Measurements from ENCODE around the gene ANKRD40. TPM values are rescaled to one million over a fixed set of nuclear protein-coding genes. Genes with fewer than 3 reads are reported as not detected.

ANKRD40 gene
- total RNA-seq, 1 donor from 2014 or later = 41.1 TPM

DNA sequence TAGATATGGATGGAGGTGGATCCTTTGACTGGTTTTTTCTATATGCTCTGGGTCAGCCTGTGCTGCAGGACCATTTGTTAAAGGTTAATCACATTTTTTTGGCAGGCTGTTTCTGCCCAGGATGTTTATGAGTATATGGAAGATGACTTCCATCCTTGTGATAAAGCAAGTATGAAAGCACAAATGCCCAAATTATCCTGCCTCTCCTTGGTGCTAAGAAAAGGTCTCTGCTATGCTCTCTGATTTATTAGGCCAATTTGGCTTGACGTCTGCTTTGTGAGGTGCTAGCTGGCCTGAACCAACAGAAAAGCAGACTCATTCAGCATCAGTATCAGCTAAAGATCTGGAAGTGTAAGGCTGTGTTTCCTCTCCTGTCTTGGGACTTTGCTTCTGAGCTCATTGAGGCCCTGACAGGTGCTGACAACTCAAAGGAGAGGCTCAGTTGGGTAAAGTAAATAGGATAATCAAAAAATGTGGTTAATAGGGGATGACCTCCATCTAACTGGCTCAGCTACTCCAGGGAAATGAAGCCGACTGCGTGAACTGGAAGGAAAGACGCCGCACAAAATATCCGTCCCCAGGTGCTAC, 15.2 kb downstream of the ANKRD40 start:
- no peak overlapping the region for H3K27ac Mint-ChIP-seq (ENCODE audit: unreplicated experiment)
- H3K9me3 Mint-ChIP-seq (ENCODE audit: unreplicated experiment) = no peaks in the 10 kb centered on the region
- H3K4me1 Mint-ChIP-seq (ENCODE audit: unreplicated experiment) = peaks cover 32% of the 10 kb centered on the region
- H3K36me3 Mint-ChIP-seq (ENCODE audit: unreplicated experiment) = peaks cover 23% of the 10 kb centered on the region
- H3K27me3 Mint-ChIP-seq (ENCODE audit: unreplicated experiment) = no peaks in the 10 kb centered on the region
- no peak for DNase-seq (ENCODE audit: extremely low spot score, unreplicated experiment)
- TF ChIP-seq, protein P1, sequence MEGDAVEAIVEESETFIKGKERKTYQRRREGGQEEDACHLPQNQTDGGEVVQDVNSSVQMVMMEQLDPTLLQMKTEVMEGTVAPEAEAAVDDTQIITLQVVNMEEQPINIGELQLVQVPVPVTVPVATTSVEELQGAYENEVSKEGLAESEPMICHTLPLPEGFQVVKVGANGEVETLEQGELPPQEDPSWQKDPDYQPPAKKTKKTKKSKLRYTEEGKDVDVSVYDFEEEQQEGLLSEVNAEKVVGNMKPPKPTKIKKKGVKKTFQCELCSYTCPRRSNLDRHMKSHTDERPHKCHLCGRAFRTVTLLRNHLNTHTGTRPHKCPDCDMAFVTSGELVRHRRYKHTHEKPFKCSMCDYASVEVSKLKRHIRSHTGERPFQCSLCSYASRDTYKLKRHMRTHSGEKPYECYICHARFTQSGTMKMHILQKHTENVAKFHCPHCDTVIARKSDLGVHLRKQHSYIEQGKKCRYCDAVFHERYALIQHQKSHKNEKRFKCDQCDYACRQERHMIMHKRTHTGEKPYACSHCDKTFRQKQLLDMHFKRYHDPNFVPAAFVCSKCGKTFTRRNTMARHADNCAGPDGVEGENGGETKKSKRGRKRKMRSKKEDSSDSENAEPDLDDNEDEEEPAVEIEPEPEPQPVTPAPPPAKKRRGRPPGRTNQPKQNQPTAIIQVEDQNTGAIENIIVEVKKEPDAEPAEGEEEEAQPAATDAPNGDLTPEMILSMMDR (IDR thresholded peaks at IDR 0.05) = no peak
- H3K4me3 Mint-ChIP-seq (ENCODE audit: unreplicated experiment) = no peak overlapping the region

GRCh38 chr17:50691550-50692447, 15.9 kb downstream of the ANKRD40 start:
- peaks cover 17% of the 10 kb centered on the region for H3K36me3 Mint-ChIP-seq (ENCODE audit: unreplicated experiment)
- H3K4me3 Mint-ChIP-seq (ENCODE audit: unreplicated experiment) = no peak overlapping the region
- no peaks in the 10 kb centered on the region for H3K9me3 Mint-ChIP-seq (ENCODE audit: unreplicated experiment)
- TF ChIP-seq, protein P1 (IDR thresholded peaks at IDR 0.05) = no peak
- H3K4me1 Mint-ChIP-seq (ENCODE audit: unreplicated experiment) = peaks cover 34% of the 10 kb centered on the region
- H3K27ac Mint-ChIP-seq (ENCODE audit: unreplicated experiment) = no peak overlapping the region
- H3K27me3 Mint-ChIP-seq (ENCODE audit: unreplicated experiment) = no peaks in the 10 kb centered on the region
- no peak for DNase-seq (ENCODE audit: extremely low spot score, unreplicated experiment)

GRCh38 chr17:50690887-50691549, 16.7 kb downstream of the ANKRD40 start:
- no peak for DNase-seq (ENCODE audit: extremely low spot score, unreplicated experiment)
- no peak overlapping the region for H3K4me3 Mint-ChIP-seq (ENCODE audit: unreplicated experiment)
- no peak overlapping the region for H3K27ac Mint-ChIP-seq (ENCODE audit: unreplicated experiment)
- no peaks in the 10 kb centered on the region for H3K27me3 Mint-ChIP-seq (ENCODE audit: unreplicated experiment)
- TF ChIP-seq, protein P1 (IDR thresholded peaks at IDR 0.05) = no peak
- H3K9me3 Mint-ChIP-seq (ENCODE audit: unreplicated experiment) = no peaks in the 10 kb centered on the region
- peaks cover 11% of the 10 kb centered on the region for H3K36me3 Mint-ChIP-seq (ENCODE audit: unreplicated experiment)
- H3K4me1 Mint-ChIP-seq (ENCODE audit: unreplicated experiment) = peaks cover 38% of the 10 kb centered on the region

GRCh38 chr17:50689956-50690886, 17.5 kb downstream of the ANKRD40 start:
- no peak overlapping the region for H3K27ac Mint-ChIP-seq (ENCODE audit: unreplicated experiment)
- H3K27me3 Mint-ChIP-seq (ENCODE audit: unreplicated experiment) = no peaks in the 10 kb centered on the region
- TF ChIP-seq, protein P1 (IDR thresholded peaks at IDR 0.05) = no peak
- no peak overlapping the region for H3K4me3 Mint-ChIP-seq (ENCODE audit: unreplicated experiment)
- H3K4me1 Mint-ChIP-seq (ENCODE audit: unreplicated experiment) = peaks cover 38% of the 10 kb centered on the region
- H3K9me3 Mint-ChIP-seq (ENCODE audit: unreplicated experiment) = no peaks in the 10 kb centered on the region
- H3K36me3 Mint-ChIP-seq (ENCODE audit: unreplicated experiment) = peaks cover 7% of the 10 kb centered on the region
- DNase-seq (ENCODE audit: extremely low spot score, unreplicated experiment) = no peak
